Endometrial microvascular endothelial cells (primary cell): ENCODE measurements around the gene SEC31A. TPM values are rescaled to one million over a fixed set of nuclear protein-coding genes. Genes with fewer than 3 reads are reported as not detected.

ENCODE experiments used
- in situ Hi-C: cut with HindIII; loops from 2 replicates; pipeline ENCODE4 v1.10.0; 2017; ENCODE audit warnings: low sequenced_read_pairs, low pct_unique_long_range_greater_than_20kb; ENCODE audit errors: inconsistent ontology term
- total RNA-seq: library from RNA; depleted of rRNA; stranded (reverse); fragments of >200 nt; gene quantifications from one replicate; pipeline ENCODE4 v1.2.3, GENCODE V29; 2015; ENCODE audit errors: inconsistent ontology term

SEC31A gene
- total RNA-seq, 1 donor from 2014 or later: 211 TPM

DNA sequence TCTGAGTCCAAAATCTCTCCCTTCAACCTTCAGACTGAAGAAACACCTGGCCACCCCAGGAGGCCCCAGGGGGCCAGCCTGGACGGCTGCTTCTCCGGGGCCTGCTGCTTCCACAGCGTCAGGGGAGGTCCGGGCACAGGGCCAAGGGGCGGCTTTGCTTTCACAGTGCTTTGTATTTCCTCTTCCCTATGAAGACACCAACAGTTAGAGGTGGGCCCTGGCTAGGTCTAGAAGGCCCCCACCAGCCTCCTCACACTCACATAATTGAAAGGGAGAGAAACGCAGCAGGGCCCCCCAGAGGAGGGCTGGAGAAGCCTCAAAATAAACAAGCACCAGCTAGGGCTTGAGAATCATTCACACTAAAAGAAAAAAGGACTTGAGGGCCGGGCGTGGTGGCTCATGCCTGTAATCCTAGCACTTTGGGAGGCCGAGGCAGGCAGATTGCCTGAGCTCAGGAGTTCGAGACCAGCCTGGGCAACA lies 110.2 kb downstream of the SEC31A start:
- in situ Hi-C loops: no loop called here

DNA sequence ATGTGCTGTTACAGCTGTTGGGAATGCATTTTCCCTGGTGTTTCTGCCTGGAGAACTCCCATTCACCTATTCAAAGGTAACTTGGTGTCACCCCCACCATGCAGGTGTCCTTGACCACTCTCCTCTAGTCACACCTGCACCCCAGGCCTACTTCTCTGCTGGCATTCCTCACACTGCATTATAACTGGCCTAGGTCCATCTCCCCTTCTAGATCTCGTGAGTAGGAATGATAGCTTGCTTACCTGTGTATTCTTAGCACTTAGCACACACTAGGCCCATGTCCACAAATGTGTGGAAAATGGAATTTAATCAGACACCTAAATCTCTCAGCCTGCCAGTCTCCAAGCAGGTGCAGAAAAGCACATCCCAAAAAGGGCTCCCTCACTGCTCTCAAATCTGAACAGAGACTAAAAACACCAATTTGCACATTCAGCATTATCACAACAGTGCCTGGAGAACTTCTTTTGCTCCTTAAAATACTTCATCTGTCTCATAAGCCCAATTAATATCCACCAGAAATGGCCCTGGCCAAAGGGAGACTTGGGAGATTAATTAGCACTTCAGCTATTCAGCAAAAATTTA lies 110.7 kb downstream of the SEC31A start:
- in situ Hi-C loops: no loop called here

DNA sequence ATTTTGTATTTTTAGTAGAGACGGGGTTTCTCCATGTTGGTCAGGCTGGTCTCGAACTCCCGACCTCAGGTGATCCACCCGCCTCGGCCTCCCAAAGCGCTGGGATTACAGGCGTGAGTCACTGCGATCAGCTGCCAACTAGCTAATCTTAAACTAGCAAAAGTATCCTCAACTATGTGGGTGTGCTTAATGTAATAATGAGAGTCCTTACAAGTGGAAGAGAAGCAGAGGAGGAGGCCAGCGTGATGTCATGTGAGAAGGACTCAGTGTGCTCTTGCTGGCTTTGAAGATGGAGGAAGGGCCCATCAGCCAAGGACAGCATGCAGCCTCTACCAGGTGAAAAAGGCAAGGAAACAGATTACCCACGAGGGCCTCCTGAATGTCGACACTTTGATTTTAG lies 111.9 kb downstream of the SEC31A start:
- in situ Hi-C loops: no loop called here

DNA sequence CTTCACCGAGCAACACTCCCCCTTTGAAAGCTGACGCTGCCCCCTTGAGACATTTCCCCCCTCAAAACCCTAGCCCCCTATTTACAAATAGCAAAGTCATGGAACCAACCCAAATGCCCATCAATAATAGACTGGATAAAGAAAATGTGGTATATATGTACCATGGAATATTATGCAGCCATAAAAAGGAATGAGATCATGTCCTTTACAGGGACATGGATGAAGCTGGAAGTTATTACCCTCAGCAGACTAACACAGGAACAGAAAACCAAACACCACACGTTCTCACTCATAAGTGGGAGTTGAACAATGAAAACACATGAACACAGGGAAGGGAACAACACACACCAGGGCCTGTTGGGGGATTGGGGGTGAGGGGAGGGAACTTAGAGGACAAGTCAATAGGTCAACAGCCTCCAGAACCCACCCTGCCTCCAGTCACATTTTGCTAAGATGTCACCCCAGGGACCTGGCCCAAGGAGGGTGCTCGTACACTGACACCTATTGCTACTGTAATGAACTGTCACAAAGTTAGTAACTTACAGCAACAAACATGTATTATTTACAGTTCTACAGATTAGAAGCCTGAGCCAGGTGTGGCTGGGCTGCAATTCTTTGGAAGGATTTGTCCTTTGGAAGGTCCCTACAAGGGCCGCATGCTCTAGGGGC lies 113.0 kb downstream of the SEC31A start:
- in situ Hi-C loops: no loop called here

DNA sequence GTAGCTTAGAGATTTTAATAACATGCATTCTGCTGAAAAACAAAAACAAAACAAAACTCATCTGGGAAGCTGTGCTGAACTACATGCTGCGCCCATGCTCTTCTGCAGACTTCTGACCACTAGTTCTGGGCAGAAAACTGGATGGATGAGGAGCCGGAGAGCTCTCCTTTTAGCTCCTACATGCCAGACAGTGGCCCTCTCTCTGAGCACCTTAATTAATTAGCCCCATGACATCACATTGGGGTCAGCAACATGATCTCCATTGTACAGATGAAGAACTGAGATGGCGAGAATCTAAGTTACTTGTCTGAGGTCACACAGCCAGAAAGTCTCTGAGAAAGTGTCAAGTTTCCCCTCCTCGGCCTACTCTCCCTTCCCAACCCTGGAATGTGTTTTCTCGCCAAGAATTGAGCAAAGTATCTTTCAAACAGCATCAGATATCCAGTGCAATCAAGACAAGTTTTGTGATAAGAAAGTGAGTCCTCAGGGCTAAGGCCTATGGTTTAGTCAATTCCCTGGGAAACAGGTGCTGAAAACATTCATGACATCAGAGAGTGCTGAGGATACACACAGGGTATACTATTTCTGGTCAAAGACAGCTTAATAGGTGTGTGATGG lies 113.9 kb downstream of the SEC31A start:
- in situ Hi-C loops: no loop called here

DNA sequence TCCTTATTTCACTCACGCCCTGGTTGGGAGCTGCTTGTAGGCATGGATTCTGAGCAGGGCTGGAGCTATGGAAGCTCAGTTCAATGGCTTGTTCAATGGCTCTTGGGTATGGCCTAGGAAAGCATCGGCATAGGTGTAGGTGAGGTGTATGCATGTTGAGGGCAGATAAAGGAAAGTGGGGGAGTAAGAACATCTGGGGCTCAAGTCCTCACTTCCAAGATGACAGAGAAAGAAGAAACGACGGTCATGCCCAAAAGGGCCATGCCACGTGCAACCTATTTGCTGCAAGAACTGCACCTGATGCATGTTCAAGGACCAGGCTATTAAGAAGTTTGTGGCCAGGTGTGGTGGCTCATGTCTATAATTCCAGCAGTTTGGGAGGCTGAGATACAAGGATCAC lies 115.7 kb downstream of the SEC31A start:
- in situ Hi-C loops: no loop called here

DNA sequence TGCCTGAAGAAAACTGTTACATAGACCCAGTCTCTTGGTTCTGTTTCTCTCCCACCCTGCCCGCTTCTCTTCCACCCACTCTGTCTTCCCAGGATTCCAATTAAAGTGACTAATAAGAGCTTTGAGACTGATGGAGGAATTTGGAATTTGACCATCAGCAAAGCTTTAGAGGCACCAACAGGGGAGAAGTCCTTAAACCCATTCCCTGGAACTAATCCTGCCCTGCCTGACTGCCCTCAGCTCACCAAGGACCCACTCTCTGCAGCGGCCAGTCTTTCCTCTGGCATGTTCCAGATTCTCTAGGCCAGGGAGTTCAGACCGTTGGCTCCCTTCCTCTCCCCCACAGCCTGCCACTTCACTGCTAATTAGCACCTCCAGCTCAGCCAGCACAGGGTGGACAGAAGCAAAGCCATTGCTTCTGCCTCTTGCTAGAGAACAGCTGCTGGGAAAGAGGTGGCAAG lies 116.2 kb downstream of the SEC31A start:
- in situ Hi-C loops: no loop called here

DNA sequence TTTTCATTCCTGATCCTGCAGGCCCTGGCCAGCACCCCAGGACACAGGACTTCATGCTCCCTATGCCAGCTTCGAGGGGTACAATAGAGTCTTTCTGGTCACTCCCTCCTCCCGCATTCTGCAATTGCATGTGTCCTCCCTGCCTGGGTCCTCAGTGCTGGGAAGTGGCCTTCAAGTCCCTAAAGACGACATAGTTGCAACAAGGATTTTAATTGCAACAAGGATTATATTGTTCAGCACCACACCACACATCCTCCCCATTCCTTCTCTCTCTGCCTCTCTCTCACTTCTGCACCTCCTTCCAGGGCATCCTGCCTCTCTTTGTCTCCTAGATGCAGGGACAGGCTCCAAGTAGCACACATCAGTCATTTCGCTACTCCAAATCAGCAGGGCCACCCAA lies 117.9 kb downstream of the SEC31A start:
- in situ Hi-C loops: no loop called here

DNA sequence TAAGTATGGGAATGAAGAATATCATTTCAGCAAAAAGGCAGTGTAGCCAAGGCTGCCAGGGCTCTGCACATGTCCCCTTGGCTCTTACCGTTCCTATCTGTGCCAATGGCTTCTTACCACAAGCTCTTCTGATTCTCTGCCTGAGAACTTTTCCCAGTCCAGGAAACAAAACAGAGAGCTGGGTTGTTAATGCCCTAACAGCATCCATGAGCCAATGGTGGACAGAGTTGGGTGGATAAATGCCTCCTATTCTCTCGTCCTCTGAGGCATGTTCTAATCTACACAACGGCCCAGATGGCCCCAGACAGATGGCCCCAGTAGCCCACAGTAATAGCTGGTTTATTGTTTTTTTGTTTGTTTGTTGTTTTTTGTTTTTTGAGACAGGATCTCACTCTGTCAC lies 120.3 kb downstream of the SEC31A start:
- in situ Hi-C loops: no loop called here

Other genes starting within 250 kb of the SEC31A start
- 30.7 TPM for gene SCD5, start 92.4 kb downstream of the SEC31A start, total RNA-seq
- 0.56 TPM for gene THAP9, start 9.6 kb upstream of the SEC31A start, total RNA-seq
- gene LIN54, start 119.7 kb upstream of the SEC31A start, total RNA-seq: 12.8 TPM
- 71.5 TPM for gene COPS4, start 144.0 kb upstream of the SEC31A start, total RNA-seq
- gene PLAC8, start 223.6 kb upstream of the SEC31A start, total RNA-seq: 3.8 TPM